ENCODE measurements around the gene ACP7.

GRCh38 chr19:39037194-39037593 is 47.0 kb upstream of the ACP7 start:
- TF ChIP-seq POLR2AphosphoS5 (IDR thresholded peaks at IDR 0.05) = no peak
- TF ChIP-seq CTCF (IDR thresholded peaks at IDR 0.05) = no peak

All from prostate gland (tissue), 2 donors.